Lung (tissue), 12 donors: Measurements from ENCODE around the gene LYPD6B. TPM values are rescaled to one million over a fixed set of nuclear protein-coding genes. Genes with fewer than 3 reads are reported as not detected.

Experiments
- ATAC-seq: fragments of 200-7000 bp; cut with Tn5 transposase; one replicate; pipeline ENCODE4 v1.9.1; 2020; ENCODE audit warnings: moderate number of reproducible peaks; ENCODE audit not compliant: insufficient read depth, low FRiP score
- DNase-seq, 3 donors: peaks; one replicate each; pipeline ENCODE4 v3.0.0-alpha.2; 2013 to 2017
- H3K27ac ChIP-seq, 2 donors: one replicate each; pipeline ENCODE4 v1.5.1; 2013; ENCODE audit warnings: mild to moderate bottlenecking in 2 of 2, moderate library complexity in 2 of 2, control low read depth in 1 of 2, inconsistent platforms in 1 of 2, low read depth in 1 of 2, low read length in 1 of 2
- H3K27me3 ChIP-seq, 3 donors: one replicate each; pipeline ENCODE4 v1.5.1; 2013; ENCODE audit warnings: low read length in 2 of 3; ENCODE audit not compliant: control insufficient read depth in 3 of 3, insufficient read depth in 3 of 3
- H3K36me3 ChIP-seq, 4 donors: one replicate each; pipeline ENCODE4 v1.5.1; 2013; ENCODE audit warnings: low read length in 4 of 4, mild to moderate bottlenecking in 1 of 4, moderate library complexity in 1 of 4; ENCODE audit not compliant: control insufficient read depth in 4 of 4, insufficient read depth in 4 of 4
- H3K4me1 ChIP-seq, 5 donors: one replicate each; pipeline ENCODE4 v1.5.1; 2013; ENCODE audit warnings: low read length in 5 of 5, mild to moderate bottlenecking in 2 of 5, moderate library complexity in 1 of 5; ENCODE audit not compliant: control insufficient read depth in 5 of 5, insufficient read depth in 5 of 5
- H3K4me3 ChIP-seq: one replicate; pipeline ENCODE4 v1.5.1; 2013; ENCODE audit warnings: mild to moderate bottlenecking, control low read depth, moderate library complexity
- H3K9ac ChIP-seq, 2 donors: one replicate each; pipeline ENCODE4 v1.5.1; 2013; ENCODE audit warnings: low read length in 2 of 2, control low read depth in 1 of 2; ENCODE audit not compliant: insufficient read depth in 1 of 2
- H3K9me3 ChIP-seq, 4 donors: one replicate each; pipeline ENCODE4 v1.5.1; 2013; ENCODE audit warnings: low read length in 3 of 4, mild to moderate bottlenecking in 1 of 4, moderate library complexity in 1 of 4; ENCODE audit not compliant: control insufficient read depth in 4 of 4, insufficient read depth in 3 of 4
- WGBS, 2 donors: extraction: QIAGEN DNeasy Blood & Tissue Kit; methylation state at CpG; one replicate each; pipeline ENCODE4 v1.1.7; 2013; 5-methylcytosine and 5-hydroxymethylcytosine counted together
- polyA plus RNA-seq, 2 donors: library from polyadenylated mRNA; stranded (reverse); fragments of 200-250 nt; gene quantifications; one replicate each; pipeline ENCODE4 v1.2.1, GENCODE V29; 2013
- total RNA-seq, 2 donors: library from RNA; depleted of rRNA in 1 of 2; stranded (reverse); fragments of >200 nt in 1 of 2; gene quantifications; one replicate each; pipeline ENCODE4 v1.2.1, GENCODE V29; 2014 to 2021
- TF ChIP-seq, protein P1 (sequence below): IDR thresholded peaks from 2 replicates; pipeline ENCODE4 v1.5.1; 2012; ENCODE audit warnings: mild to moderate bottlenecking; ENCODE audit errors: control extremely low read depth, extremely low read depth
- donor health status: control.
- donor health status: control.
- donor health status: Bipolar disorder and iron deficiency.
- donor health status: healthy.
- donor health status: DM: yes; HTN: yes; CAD: no.

The LYPD6B gene
- total and polyA plus RNA-seq, 4 donors: 2.5 to 12.4 (median 3.4) TPM

DNA sequence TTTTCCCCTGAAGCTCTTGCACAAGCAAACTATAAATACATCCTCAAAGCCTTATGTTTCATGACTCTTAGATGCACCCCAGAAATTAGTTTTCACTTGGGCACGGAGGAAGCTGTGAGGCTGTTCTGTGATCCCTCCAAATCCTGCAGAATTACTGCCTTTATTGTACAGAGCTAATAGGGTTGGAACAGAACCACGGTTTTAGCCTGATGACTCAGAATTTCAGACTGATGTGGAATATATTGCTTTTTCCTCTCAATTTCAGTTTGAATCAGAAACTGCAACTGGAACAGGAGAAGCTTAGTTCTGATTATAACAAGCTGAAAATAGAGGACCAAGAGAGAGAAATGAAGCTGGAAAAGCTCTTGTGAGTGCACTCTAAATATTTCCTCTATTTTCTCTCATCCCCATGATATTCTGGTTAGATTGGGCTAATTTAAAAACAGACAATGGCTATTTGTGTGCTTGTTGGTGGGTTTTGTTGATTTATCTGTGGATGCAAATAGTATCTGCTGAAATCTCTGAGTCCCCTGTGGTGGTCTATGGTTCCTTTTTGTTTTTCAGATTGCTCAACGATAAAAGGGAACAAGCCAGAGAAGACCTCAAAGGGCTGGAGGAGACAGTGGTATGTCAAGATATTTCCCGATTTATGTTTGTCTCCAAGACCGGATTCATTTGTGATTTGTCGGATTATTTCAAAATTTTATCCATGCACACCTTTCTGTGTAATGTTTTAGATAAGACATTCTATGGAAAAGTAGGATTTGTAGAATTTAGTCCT lies 38.2 kb upstream of the LYPD6B start:
- H3K27me3 ChIP-seq: no peaks in the 10 kb centered on the region
- DNase-seq: no peak
- WGBS, 2 donors: 62 to 65% methylated on average over 6 of the region's 6 CpGs
- H3K36me3 ChIP-seq: no peaks in the 10 kb centered on the region
- peaks cover 0 to 2% (median 0%) of the 10 kb centered on the region in 5 donors for H3K4me1 ChIP-seq
- no peak overlapping the region for H3K27ac ChIP-seq
- H3K9ac ChIP-seq: no peak overlapping the region
- no peak overlapping the region for H3K4me3 ChIP-seq
- ATAC-seq: no peak
- H3K9me3 ChIP-seq: no peaks in the 10 kb centered on the region
- TF ChIP-seq, protein P1, sequence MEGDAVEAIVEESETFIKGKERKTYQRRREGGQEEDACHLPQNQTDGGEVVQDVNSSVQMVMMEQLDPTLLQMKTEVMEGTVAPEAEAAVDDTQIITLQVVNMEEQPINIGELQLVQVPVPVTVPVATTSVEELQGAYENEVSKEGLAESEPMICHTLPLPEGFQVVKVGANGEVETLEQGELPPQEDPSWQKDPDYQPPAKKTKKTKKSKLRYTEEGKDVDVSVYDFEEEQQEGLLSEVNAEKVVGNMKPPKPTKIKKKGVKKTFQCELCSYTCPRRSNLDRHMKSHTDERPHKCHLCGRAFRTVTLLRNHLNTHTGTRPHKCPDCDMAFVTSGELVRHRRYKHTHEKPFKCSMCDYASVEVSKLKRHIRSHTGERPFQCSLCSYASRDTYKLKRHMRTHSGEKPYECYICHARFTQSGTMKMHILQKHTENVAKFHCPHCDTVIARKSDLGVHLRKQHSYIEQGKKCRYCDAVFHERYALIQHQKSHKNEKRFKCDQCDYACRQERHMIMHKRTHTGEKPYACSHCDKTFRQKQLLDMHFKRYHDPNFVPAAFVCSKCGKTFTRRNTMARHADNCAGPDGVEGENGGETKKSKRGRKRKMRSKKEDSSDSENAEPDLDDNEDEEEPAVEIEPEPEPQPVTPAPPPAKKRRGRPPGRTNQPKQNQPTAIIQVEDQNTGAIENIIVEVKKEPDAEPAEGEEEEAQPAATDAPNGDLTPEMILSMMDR: no peak

DNA sequence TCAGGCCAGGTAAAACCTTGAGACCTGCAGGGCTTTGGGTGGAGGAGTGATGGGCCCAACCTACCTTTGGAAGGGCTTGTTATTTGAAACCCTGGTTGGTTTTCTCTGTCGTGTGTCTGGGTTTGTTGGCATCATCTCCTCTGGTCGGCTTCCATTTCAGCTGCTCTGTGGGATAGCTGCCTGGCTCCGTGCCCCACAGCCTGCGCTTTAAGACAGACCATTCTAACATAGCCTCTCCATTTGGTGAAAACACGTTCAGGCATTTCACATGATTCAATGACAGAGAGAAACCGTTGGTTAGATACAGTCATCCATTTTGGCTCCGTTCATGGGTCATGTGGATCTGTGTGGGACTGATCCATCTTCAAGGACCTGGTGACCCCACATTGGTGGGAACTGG lies 37.0 kb upstream of the LYPD6B start:
- 90 to 95% methylated on average over 7 of the region's 7 CpGs for WGBS, 2 donors
- no peak for ATAC-seq

DNA sequence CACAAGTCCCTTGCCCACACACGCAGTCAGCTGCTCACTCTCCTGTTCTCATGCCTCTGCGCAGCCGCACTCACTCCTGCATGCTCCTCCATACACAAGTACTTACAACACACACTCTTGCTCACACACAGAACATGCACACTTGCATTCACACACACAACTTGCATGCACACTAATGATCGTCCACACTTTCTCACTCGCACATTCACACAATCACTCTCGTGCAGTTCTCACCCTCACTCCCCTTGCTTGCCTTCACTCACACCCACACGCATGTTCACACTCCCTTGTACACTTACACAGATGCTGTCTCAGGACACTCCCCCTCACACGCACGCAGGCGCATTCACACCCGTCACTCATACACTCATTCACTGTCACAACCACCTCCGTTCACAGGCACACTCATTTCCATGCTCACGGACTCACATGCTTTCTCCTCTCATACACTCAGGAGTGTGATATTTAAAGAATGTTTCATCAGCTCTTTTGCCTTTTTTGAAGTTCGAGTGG lies 36.1 kb upstream of the LYPD6B start:
- WGBS, 2 donors: 92% methylated on average over 14 of the region's 14 CpGs
- Histone ChIP-seq H3K4me1 (peaks cover 0 to 7% (median 0%) of the 10 kb centered on the region in 5 donors), H3K27me3 (no peaks in the 10 kb centered on the region), H3K9ac (no peak overlapping the region), H3K36me3 (no peaks in the 10 kb centered on the region), H3K4me3 (no peak overlapping the region), H3K9me3 (no peaks in the 10 kb centered on the region), H3K27ac (no peak overlapping the region)
- ATAC-seq: no peak
- DNase-seq: no peak
- TF ChIP-seq, protein P1: no peak

More for the DNA sequence above, 37.0 kb upstream of the LYPD6B start:
- no peak overlapping the region for H3K4me3 ChIP-seq
- TF ChIP-seq, protein P1: no peak
- no peak for DNase-seq
- no peaks in the 10 kb centered on the region for H3K27me3 ChIP-seq
- H3K4me1 ChIP-seq: peaks cover 0 to 7% (median 0%) of the 10 kb centered on the region in 5 donors
- H3K36me3 ChIP-seq: no peaks in the 10 kb centered on the region
- no peaks in the 10 kb centered on the region for H3K9me3 ChIP-seq
- H3K9ac ChIP-seq: no peak overlapping the region
- no peak overlapping the region for H3K27ac ChIP-seq
